A549 treated with DMSO at 1 μM for 4 hours (cell line): ENCODE results near the gene G3BP1. TPM values are rescaled to one million over a fixed set of nuclear protein-coding genes. Genes with fewer than 3 reads are reported as not detected.

Experiments
- total RNA-seq: library from RNA; stranded (reverse); fragments of 200-300 nt; extraction: Qiagen RNA extraction; gene quantifications from 5 replicates; pipeline ENCODE4 v1.2.3, GENCODE V29; 2022; ENCODE audit warnings: low read depth

Gene G3BP1
- total RNA-seq = 149 to 184 TPM (median 166 TPM) in 5 replicates

DNA sequence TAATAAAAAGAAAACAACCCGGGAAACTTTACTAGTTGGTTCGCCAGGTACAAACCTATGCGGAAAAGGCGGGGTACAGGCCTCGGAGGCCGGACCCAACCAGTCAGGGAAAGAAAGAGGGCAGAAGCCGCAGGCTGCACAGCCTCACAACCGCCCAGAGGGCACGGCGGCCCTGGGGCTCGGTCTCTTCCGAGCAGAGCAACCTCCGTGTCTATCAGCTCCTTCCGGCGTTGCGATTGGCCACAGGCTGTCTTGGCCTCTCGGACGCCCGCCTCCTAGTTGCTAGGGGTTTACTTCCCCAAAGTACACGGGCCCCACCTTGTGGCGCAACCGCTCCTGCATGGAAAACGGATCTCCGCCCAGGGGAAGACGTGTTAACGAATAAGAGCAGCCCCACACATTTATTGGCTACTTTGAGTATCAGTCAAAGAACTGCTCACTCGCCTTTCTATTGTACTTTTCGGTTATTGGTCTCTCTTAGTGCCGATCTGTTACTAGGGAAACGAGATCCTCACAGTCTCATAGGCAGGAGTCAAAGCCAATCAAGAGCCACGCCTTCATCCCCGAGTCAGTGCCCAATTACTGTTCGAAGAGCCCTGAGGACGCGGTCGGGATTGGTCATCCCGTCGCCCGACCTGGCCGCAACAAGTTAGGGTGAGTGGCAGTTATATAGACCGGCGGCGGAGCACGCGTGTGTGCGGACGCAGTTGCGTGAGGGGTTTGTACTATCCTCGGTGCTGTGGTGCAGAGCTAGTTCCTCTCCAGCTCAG, at the start of gene G3BP1:
Gene G3BP1, plus strand, starts transcription at position 696 of the 770 bp plus-strand sequence. CDS start 14,667 bp downstream, outside the sequence.

DNA sequence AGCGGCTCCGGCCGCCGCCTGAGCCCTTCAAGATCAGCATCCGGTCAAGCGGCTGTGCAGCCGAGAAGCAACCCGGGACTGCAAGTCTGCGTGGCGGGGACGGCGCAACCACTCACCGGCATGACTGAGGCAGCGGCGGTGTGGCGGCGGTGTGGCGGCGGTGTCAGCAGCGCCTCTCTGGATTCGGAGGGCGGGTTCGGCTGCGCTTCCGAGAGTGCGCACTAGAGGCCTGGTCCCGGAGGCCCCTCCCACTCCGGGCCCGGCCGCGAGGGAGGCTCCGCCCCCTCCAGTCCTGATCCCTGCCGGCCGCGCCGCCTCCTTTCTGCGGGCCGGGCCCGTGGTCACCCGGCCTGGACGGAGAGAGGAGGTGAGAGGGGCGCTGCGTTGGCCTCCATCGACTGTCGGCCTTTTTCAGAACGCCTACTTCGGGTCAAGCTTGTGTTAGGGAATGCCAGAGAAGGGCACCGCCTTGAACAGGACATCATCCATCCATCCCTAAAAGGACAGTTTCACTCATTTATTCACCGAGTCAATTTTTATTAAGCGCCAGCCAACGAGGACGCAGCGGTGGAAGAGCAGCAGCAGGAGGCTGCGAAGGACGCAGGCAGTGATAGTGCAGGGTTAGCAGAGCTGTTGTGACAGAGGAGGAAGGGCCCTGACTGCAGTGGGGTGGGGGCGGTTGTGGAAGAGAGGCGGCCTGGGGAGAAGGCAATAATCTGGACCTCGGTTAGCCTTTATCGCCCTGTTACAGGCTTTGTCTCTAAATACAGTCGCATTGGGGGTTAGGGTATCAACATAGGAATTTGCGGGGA, 13.1 kb upstream of the G3BP1 start, which contains the start of gene ATOX1:
Gene ATOX1, minus strand, starts transcription at position 202 of the 812 bp plus-strand sequence. Its CDS starts 80 bp downstream, at position 122.

Other genes starting within 250 kb of the G3BP1 start
- gene FAT2, start 180.6 kb upstream of the G3BP1 start, total RNA-seq = under 0.01 to 0.02 TPM in 2 of 5 replicates, not detected in the others
- gene SPARC, start 85.0 kb upstream of the G3BP1 start, total RNA-seq = 17.7 to 32.0 TPM (median 24.6 TPM) in 5 replicates
- gene ATOX1, start 13.3 kb upstream of the G3BP1 start, total RNA-seq = 188 to 229 TPM (median 196 TPM) in 5 replicates
- gene GLRA1, start 152.9 kb downstream of the G3BP1 start, total RNA-seq = not detected in 5 replicates